Measurements from ENCODE around the gene HYLS1. TPM values are rescaled to one million over a fixed set of nuclear protein-coding genes. Genes with fewer than 3 reads are reported as not detected.

HYLS1 gene
- polyA plus RNA-seq, 1 experiment = 7.0 TPM

DNA sequence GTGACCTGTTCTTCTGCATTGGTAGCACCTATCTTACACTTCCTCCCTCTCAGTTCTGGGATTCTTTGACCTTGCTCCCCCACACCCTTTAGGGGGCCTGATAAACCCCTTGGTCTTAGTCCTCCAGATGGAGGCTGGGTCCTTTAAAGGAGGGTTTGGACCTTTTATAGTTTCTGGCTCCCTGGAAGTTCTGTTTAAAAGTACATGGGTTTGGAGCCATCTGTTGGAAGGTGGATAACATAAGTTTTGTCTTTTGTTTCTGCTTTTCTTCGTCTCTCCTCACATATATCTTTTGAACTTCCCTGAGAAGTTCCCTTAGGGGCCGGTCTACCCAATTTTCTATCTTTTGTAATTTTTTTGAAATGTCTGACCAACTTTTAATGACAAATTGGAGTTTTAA, 17.9 kb upstream of the HYLS1 start:
- ChIA-PET POLR2A (no interaction called here), CTCF (no interaction called here)
- TF ChIP-seq, protein P1, sequence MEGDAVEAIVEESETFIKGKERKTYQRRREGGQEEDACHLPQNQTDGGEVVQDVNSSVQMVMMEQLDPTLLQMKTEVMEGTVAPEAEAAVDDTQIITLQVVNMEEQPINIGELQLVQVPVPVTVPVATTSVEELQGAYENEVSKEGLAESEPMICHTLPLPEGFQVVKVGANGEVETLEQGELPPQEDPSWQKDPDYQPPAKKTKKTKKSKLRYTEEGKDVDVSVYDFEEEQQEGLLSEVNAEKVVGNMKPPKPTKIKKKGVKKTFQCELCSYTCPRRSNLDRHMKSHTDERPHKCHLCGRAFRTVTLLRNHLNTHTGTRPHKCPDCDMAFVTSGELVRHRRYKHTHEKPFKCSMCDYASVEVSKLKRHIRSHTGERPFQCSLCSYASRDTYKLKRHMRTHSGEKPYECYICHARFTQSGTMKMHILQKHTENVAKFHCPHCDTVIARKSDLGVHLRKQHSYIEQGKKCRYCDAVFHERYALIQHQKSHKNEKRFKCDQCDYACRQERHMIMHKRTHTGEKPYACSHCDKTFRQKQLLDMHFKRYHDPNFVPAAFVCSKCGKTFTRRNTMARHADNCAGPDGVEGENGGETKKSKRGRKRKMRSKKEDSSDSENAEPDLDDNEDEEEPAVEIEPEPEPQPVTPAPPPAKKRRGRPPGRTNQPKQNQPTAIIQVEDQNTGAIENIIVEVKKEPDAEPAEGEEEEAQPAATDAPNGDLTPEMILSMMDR (IDR thresholded peaks at IDR 0.05; ENCODE audit: low read depth, low read length) = no peak
- H3K4me3 ChIP-seq (ENCODE audit: low read depth, low read length) = no peak overlapping the region
- no peak overlapping the region for H3K27ac ChIP-seq (ENCODE audit: low read depth, low read length)
- DNase-seq (ENCODE audit: low read depth, low spot score) = no peak
- peaks cover 4% of the 10 kb centered on the region for H3K27me3 ChIP-seq (ENCODE audit: control insufficient read depth, insufficient read depth, low read length)
- H3K9me3 ChIP-seq (ENCODE audit: control insufficient read depth, insufficient read depth, low read length) = no peaks in the 10 kb centered on the region

DNA sequence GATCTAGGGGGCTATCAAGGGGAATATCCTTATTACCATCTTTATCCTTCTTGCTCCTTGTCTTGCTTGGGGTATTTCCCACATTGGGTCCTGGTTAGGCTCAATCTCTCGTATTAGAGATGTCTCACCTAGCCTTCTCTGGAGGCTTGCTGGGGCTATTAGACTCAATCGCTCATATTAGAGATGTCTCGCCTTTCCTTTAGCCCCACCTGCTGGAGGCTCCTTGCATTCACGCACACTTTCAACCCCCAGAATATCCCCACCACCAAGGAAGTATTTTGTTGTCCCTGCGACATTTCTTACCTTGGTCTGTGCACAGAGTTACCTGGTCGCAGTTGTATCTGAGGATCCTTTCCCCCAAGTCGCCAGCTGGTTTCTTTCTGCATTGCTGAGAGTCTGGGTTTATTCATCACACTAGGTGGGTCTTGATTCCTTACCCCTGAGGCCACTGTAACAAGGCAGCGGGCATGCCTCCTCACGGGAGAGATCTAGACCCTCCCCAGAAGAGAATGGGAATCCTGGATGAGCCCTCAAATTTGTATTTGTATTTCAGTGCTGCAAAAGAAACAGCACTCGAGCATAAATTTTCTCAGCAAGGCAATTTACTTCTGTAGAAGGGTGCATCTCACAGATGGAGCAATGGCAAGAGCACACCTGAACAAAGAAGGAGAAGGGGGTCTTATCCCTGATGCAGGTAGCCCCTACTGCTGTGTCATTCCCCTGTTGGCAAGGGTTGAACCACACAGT, 15.9 kb upstream of the HYLS1 start:
- TF ChIP-seq, protein P1 (IDR thresholded peaks at IDR 0.05; ENCODE audit: low read depth, low read length) = peak; percentile 70
- POLR2A ChIA-PET = no interaction called here
- CTCF ChIA-PET = interaction anchor here (0.7 kb wide), 1 partner anchor 407 kb away, joined by 3 read pairs; no protein-coding TSS in a partner anchor

DNA sequence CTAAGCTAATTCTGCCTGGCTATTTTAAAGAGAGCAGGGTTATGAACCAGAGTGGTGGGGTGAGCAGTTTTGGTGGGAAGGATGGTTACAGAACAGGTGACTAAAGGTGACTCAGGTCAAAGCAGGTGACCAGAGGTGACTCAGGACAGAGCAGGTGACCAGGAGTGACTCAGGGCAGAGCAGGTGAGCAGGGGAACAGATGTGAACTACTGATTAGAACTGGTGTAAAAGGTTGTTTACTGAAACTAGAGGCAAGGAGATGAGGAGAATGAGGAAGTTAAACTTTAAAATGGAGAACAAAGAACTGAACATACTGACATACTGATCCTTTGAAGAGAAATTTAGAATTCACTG, 15.4 kb upstream of the HYLS1 start:
- TF ChIP-seq, protein P1 (IDR thresholded peaks at IDR 0.05; ENCODE audit: low read depth, low read length) = no peak
- no peaks in the 10 kb centered on the region for H3K9me3 ChIP-seq (ENCODE audit: control insufficient read depth, insufficient read depth, low read length)
- DNase-seq (ENCODE audit: low read depth, low spot score) = no peak
- ChIA-PET POLR2A (no interaction called here), CTCF (no interaction called here)
- H3K4me3 ChIP-seq (ENCODE audit: low read depth, low read length) = no peak overlapping the region
- H3K27me3 ChIP-seq (ENCODE audit: control insufficient read depth, insufficient read depth, low read length) = peaks cover 4% of the 10 kb centered on the region
- H3K27ac ChIP-seq (ENCODE audit: low read depth, low read length) = no peak overlapping the region

More for the DNA sequence above, 15.9 kb upstream of the HYLS1 start:
- DNase-seq (ENCODE audit: low read depth, low spot score) = no peak
- Histone ChIP-seq H3K27me3 (ENCODE audit: control insufficient read depth, insufficient read depth, low read length) (peaks cover 4% of the 10 kb centered on the region), H3K27ac (ENCODE audit: low read depth, low read length) (no peak overlapping the region), H3K4me3 (ENCODE audit: low read depth, low read length) (no peak overlapping the region), H3K9me3 (ENCODE audit: control insufficient read depth, insufficient read depth, low read length) (no peaks in the 10 kb centered on the region)

DNA sequence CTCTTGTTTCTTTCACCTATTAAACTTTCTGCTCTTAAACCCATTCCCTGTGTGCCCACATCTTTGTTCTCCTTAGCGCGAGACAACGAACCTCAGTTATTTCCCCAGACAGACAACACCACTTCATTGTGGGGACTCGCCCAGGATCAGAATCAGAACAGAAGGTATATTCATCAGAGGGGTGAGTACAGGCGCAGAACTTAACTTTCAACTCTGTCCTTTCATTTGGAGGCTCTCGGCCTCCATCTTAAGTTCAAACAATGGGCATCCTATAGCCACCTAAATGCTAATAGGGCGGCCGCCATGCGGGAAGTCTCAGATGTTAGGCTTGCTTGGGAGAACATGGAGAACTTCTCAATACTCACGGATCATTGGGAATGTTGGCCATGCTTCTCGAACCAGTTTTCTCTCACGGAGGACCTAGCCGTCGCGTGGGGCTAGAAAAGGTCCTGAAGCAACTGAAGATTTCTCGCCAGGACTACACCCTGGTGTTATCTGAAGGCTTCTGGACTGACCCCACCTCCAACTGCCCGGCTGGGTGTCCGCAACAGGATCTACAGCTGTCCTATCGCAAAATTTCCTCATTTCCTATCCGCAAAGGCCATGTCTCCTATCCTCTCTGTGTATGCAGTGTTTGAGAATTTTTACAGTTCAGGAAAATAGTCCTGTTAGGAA, 13.4 kb upstream of the HYLS1 start:
- H3K27ac ChIP-seq (ENCODE audit: low read depth, low read length) = no peak overlapping the region
- peak overlapping the region; percentile 7; the same call in 1 of the 2 replicates for H3K4me3 ChIP-seq (ENCODE audit: low read depth, low read length)
- H3K9me3 ChIP-seq (ENCODE audit: control insufficient read depth, insufficient read depth, low read length) = no peaks in the 10 kb centered on the region
- TF ChIP-seq, protein P1 (IDR thresholded peaks at IDR 0.05; ENCODE audit: low read depth, low read length) = no peak
- H3K27me3 ChIP-seq (ENCODE audit: control insufficient read depth, insufficient read depth, low read length) = peaks cover 4% of the 10 kb centered on the region
- POLR2A ChIA-PET = no interaction called here
- CTCF ChIA-PET = interaction anchor here (0.6 to 0.7 kb wide), 2 partner anchors 42 to 282 kb away, joined by 3 to 4 read pairs; no protein-coding TSS in a partner anchor
- DNase-seq (ENCODE audit: low read depth, low spot score) = no peak

DNA sequence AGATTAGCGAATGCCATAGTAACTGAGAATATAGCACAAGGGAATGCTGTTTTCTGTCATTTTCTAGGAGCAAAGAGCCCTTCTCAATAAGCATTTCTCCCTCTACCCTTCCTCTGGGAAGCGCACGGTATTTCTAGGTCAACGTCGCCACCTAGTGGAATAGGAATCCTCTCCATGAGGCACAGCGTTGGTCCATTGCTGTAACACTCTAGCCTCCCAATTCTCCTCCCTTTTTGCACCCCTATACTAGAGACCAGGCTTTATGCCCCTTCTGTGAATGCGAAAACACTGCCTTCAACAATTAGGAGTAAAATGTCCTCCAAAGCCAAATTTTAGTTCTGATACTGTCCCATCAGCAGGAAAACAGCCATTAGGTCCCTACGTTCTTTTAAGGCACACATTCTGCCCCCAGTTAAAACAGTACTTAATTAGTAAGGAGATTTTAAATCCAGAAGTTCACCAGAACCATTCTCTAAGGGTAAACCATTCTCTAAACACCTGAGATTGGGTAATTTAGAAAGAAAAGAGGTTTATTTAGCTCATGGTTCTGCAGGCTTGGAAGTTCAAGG, 12.8 kb upstream of the HYLS1 start:
- Histone ChIP-seq H3K9me3 (ENCODE audit: control insufficient read depth, insufficient read depth, low read length) (no peaks in the 10 kb centered on the region), H3K27me3 (ENCODE audit: control insufficient read depth, insufficient read depth, low read length) (peaks cover 4% of the 10 kb centered on the region), H3K27ac (ENCODE audit: low read depth, low read length) (no peak overlapping the region), H3K4me3 (ENCODE audit: low read depth, low read length) (peak overlapping the region; percentile 7; the same call in 1 of the 2 replicates)
- POLR2A ChIA-PET = no interaction called here
- peak; percentile 41 for DNase-seq (ENCODE audit: low read depth, low spot score)
- TF ChIP-seq, protein P1 (IDR thresholded peaks at IDR 0.05; ENCODE audit: low read depth, low read length) = peak; percentile 86
- CTCF ChIA-PET = interaction anchor here (0.5 to 1.5 kb wide), 8 partner anchors 12 to 441 kb away, joined by 3 to 6 read pairs (median 3); no protein-coding TSS in a partner anchor

Measured in AG04450 (cell line).